ENCODE results near the gene PLCB4.

DNA sequence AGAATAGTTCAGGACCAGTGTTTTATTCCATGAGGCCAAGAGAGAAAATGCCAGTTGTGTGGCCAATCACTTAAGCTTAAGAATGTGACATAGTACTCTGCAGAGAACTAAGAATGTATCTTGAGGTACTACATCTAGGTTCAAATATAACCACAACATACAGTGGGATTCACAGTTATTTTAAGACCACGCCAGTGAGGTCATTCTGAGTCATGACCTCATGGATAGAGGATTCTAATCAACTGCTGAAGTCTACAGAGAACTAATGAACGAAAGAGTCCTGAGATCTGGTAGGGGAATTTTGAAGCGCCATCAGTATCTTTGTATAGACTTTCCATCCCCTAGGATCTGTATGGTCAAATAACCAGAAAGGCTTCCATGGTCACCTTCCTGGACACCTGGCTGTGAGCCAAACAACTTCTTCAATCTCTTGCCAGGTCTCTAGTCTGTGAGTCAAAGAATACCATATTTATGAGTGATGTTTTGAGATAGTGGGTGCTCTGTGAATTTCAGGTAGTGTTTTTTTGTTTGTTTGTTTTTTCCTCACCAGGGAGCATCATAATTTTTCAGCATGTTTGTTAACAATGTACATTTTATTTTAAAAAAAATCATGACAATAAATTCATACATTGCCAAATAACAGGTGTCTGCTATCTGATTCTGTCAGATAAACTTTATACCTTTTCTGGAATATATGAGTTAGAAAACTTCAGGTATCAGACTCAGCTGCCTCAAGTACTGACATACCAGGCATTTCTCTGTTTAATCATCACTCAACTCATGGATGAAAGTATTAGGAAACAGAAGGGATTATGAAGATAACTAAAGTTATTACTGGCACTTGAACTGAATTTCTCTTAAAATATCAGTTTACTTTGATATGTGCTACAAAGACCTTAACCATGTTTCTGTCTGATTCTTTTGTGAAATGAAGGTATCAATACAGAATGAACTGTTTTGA is 217.9 kb downstream of the PLCB4 start:
- no peak for TF ChIP-seq YY1 (IDR thresholded peaks at IDR 0.05; ENCODE audit: low read depth)
- TF ChIP-seq, protein P1, sequence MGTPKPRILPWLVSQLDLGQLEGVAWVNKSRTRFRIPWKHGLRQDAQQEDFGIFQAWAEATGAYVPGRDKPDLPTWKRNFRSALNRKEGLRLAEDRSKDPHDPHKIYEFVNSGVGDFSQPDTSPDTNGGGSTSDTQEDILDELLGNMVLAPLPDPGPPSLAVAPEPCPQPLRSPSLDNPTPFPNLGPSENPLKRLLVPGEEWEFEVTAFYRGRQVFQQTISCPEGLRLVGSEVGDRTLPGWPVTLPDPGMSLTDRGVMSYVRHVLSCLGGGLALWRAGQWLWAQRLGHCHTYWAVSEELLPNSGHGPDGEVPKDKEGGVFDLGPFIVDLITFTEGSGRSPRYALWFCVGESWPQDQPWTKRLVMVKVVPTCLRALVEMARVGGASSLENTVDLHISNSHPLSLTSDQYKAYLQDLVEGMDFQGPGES (IDR thresholded peaks at IDR 0.05; ENCODE audit: low read depth, low read length): no peak
- no peak for TF ChIP-seq EZH2phosphoT487 (IDR thresholded peaks at IDR 0.05; ENCODE audit: borderline replicate concordance, low read depth)
- TF ChIP-seq, protein P2, sequence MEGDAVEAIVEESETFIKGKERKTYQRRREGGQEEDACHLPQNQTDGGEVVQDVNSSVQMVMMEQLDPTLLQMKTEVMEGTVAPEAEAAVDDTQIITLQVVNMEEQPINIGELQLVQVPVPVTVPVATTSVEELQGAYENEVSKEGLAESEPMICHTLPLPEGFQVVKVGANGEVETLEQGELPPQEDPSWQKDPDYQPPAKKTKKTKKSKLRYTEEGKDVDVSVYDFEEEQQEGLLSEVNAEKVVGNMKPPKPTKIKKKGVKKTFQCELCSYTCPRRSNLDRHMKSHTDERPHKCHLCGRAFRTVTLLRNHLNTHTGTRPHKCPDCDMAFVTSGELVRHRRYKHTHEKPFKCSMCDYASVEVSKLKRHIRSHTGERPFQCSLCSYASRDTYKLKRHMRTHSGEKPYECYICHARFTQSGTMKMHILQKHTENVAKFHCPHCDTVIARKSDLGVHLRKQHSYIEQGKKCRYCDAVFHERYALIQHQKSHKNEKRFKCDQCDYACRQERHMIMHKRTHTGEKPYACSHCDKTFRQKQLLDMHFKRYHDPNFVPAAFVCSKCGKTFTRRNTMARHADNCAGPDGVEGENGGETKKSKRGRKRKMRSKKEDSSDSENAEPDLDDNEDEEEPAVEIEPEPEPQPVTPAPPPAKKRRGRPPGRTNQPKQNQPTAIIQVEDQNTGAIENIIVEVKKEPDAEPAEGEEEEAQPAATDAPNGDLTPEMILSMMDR (IDR thresholded peaks at IDR 0.05): no peak
- TF ChIP-seq TAF1 (IDR thresholded peaks at IDR 0.05; ENCODE audit: borderline replicate concordance, low read depth, low read length): no peak
- TF ChIP-seq RFX5 (IDR thresholded peaks at IDR 0.05; ENCODE audit: low read length): no peak
- no peak for TF ChIP-seq POLR2AphosphoS5 (IDR thresholded peaks at IDR 0.05; ENCODE audit: low read depth, low read length)
- TF ChIP-seq, protein P3, sequence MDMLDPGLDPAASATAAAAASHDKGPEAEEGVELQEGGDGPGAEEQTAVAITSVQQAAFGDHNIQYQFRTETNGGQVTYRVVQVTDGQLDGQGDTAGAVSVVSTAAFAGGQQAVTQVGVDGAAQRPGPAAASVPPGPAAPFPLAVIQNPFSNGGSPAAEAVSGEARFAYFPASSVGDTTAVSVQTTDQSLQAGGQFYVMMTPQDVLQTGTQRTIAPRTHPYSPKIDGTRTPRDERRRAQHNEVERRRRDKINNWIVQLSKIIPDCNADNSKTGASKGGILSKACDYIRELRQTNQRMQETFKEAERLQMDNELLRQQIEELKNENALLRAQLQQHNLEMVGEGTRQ (IDR thresholded peaks at IDR 0.05; ENCODE audit: borderline replicate concordance, low read depth, low read length): no peak
- TF ChIP-seq FOXJ3 (CRISPR knock-in tag; IDR thresholded peaks at IDR 0.05): no peak
- no peak for TF ChIP-seq TCF12 (IDR thresholded peaks at IDR 0.05)
- no peak for TF ChIP-seq JUND (IDR thresholded peaks at IDR 0.05)
- no peak for TF ChIP-seq MXI1 (IDR thresholded peaks at IDR 0.05; ENCODE audit: low read depth, low read length)

All from SK-N-SH (cell line).